ENCODE results near the gene NEK3.
"Not testable (repeated sequence)": the region's sequence is repeated elsewhere in the genome, so short reads cannot be mapped to it uniquely, and the experiment has no call there.

Gene NEK3

DNA sequence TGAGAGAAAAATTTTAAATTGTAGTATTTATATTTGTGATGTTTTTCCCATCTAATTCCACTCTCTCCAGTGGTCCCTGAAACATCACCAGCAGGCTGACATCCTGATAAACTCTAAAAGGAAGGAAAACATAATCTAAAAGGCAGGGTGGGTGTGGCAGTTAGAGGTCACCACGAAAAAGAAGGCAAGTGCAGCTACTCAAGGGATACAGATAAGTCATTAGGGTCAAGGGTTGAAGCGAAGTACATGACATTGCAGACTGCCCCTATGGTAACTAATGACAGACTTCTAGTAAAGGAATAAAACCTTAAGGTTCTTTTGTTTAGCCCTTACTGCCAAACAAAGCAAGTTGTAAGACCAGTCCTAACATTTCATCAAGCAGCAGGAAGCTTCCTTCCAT is 6.0 kb upstream of the NEK3 start:
- peaks cover 0 to 7% (median 3%) of the 10 kb centered on the region in 4 donors for H3K4me1 ChIP-seq
- intact Hi-C loops (cut with DNase I; ENCODE audit: low total_unique reads) = no loop called here
- no peaks in the 10 kb centered on the region for H3K27me3 ChIP-seq
- H3K4me3 ChIP-seq = no peak overlapping the region
- H3K27ac ChIP-seq = no peak overlapping the region
- TF ChIP-seq, protein P1, sequence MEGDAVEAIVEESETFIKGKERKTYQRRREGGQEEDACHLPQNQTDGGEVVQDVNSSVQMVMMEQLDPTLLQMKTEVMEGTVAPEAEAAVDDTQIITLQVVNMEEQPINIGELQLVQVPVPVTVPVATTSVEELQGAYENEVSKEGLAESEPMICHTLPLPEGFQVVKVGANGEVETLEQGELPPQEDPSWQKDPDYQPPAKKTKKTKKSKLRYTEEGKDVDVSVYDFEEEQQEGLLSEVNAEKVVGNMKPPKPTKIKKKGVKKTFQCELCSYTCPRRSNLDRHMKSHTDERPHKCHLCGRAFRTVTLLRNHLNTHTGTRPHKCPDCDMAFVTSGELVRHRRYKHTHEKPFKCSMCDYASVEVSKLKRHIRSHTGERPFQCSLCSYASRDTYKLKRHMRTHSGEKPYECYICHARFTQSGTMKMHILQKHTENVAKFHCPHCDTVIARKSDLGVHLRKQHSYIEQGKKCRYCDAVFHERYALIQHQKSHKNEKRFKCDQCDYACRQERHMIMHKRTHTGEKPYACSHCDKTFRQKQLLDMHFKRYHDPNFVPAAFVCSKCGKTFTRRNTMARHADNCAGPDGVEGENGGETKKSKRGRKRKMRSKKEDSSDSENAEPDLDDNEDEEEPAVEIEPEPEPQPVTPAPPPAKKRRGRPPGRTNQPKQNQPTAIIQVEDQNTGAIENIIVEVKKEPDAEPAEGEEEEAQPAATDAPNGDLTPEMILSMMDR (IDR thresholded peaks at IDR 0.05) = no peak
- peaks cover 14 to 48% (median 32%) of the 10 kb centered on the region in 3 donors for H3K36me3 ChIP-seq
- no peaks in the 10 kb centered on the region for H3K9me3 ChIP-seq
- no peak for DNase-seq

DNA sequence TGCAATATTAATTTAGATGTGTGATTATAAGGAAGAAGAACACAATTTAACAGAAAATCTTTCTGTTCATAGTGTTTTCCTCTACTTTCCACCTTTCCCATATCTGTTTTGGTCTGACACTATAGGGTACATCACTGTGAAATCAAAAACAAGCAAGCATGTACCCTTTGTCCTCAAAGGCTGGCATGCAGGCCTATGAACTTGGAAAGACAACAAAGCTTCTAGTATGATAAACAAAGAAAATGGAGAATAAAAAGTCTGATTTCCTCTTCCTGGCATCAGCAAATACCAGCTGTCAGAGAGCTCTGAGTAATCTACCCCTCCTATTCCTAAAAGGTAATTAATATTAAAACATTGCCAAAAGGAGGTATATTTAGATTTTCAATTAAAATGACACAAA is 5.6 kb upstream of the NEK3 start:
- TF ChIP-seq, protein P1 (IDR thresholded peaks at IDR 0.05) = no peak
- no peak for DNase-seq
- H3K9me3 ChIP-seq = no peaks in the 10 kb centered on the region
- H3K27ac ChIP-seq = no peak overlapping the region
- peaks cover 12 to 44% (median 28%) of the 10 kb centered on the region in 3 donors for H3K36me3 ChIP-seq
- H3K27me3 ChIP-seq = no peaks in the 10 kb centered on the region
- no peak overlapping the region for H3K4me3 ChIP-seq
- peaks cover 0 to 9% (median 3%) of the 10 kb centered on the region in 4 donors for H3K4me1 ChIP-seq
- intact Hi-C loops (cut with DNase I; ENCODE audit: low total_unique reads) = no loop called here

DNA sequence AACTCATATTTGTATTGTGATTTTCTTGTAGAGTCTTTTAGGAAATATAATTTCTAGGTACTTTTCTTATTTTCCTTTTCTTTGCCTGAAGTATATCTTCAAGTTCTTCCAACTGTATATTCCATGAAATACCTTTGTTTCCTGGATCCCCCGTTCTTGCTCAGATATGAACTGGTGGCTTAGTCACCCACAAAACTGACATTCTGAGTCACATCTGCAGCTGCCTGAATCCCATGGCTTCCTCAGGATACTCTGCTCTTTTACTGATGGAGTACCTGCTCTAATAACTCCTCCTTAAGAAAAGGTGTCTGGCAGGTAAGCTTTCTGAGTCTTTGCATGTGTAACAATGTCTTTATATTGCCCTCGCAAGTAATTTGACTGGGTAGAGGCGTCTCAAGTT is 4.5 kb upstream of the NEK3 start:
- H3K4me3 ChIP-seq; H3K9me3 ChIP-seq; DNase-seq; intact Hi-C loops (cut with DNase I; ENCODE audit: low total_unique reads); H3K27me3 ChIP-seq; H3K27ac ChIP-seq: not testable (repeated sequence)
- peaks cover 0 to 14% (median 3%) of the 10 kb centered on the region in 4 donors for H3K4me1 ChIP-seq
- peaks cover 9 to 41% (median 17%) of the 10 kb centered on the region in 3 donors for H3K36me3 ChIP-seq

DNA sequence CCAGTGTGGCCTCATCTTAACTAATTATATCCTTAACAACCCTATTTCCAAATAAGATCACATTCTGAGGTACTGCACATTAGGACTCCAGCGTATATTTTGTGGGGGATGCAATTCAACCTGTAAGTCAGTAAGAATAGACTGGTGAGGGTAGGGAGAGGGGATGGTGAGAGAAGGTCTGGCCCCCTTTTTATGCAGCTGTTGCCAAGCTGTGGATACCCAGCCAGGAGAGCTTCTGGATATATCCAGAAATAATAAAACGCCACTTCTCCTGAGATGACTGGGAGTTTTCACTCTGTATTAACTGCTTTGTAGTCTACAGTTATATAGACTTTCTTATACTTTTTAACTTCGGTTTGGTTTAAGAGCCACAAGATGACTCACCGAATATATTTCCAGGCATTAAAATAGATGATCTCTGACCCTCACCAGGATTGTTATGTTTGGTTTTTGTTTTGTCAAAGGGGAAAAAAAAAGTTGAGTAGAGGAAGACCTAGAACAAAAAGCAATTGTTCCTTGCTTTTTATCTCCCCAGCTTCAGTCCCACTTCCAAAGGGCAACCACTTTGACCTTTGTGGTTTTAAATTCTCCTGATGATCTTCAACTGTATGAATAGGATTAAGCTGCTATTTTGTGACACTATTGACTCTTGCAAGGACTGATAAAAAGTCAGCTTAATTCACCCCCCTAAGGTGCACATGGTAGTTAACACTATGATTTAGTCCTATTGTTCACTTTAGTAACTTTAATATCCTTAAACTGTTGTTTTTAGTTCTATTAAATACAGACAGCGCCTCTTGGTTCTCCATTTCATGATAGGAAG is 3.1 kb upstream of the NEK3 start:
- intact Hi-C loops (cut with DNase I; ENCODE audit: low total_unique reads) = no loop called here

DNA sequence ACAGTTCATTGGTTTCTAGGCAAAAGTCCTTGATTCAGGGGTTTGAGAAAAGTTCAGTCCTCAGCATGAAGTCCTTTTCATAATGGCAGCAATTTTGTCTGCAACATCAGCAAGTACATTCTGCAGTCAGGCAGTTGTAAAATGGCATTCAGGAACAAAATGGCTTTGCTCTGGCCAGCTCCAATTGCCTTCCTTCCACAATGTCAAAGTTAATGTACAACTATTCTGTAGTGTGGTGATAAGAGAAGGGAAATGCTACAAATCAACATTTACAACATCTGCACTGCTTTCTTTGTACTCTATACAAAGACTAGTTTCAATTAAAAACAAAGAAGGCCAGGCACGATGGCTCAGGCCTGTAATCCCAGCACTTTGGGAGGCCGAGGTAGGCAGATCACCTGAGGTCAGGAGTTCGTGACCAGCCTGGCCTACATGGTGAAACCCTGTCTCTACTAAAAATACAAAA is 1.8 kb upstream of the NEK3 start:
- Histone ChIP-seq H3K36me3 (peaks cover 0 to 14% (median 6%) of the 10 kb centered on the region in 3 donors), H3K27ac (no peak overlapping the region), H3K27me3 (no peaks in the 10 kb centered on the region), H3K9me3 (no peaks in the 10 kb centered on the region), H3K4me3 (no peak overlapping the region), H3K4me1 (peaks cover 0 to 30% (median 10%) of the 10 kb centered on the region in 4 donors)
- intact Hi-C loops (cut with DNase I; ENCODE audit: low total_unique reads) = no loop called here
- TF ChIP-seq, protein P1 (IDR thresholded peaks at IDR 0.05) = no peak
- no peak for DNase-seq

More for the DNA sequence above, 3.1 kb upstream of the NEK3 start:
- DNase-seq = no peak
- Histone ChIP-seq H3K27me3 (no peaks in the 10 kb centered on the region), H3K9me3 (no peaks in the 10 kb centered on the region), H3K27ac (no peak overlapping the region), H3K4me1 (peaks cover 0 to 23% (median 7%) of the 10 kb centered on the region in 4 donors), H3K4me3 (no peak overlapping the region), H3K36me3 (peaks cover 0 to 27% (median 7%) of the 10 kb centered on the region in 3 donors)
- TF ChIP-seq, protein P1 (IDR thresholded peaks at IDR 0.05) = no peak

DNA sequence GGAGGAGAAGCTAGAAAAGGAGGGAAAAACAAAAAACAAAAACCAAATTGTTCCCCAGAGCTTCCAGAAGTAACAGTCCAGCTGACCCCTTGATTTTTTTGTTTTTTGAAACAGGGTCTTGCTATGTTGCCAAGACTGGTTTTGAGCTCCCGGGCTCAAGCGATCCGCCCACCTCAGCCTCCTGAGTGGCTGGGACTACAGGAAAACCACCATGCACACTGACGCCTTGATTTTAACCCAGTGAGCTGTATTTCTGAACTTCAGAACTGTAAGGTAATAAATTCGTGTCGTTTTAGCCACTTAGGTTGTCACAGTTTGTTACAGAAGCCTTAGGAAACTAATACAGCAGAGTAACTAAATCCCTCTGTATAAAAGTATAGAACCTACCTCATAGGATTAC is 1.1 kb upstream of the NEK3 start:
- Histone ChIP-seq H3K4me3 (no peak overlapping the region), H3K36me3 (peaks cover 0 to 7% (median 0%) of the 10 kb centered on the region in 3 donors), H3K4me1 (peaks cover 0 to 30% (median 10%) of the 10 kb centered on the region in 4 donors), H3K27me3 (no peaks in the 10 kb centered on the region), H3K9me3 (no peaks in the 10 kb centered on the region), H3K27ac (no peak overlapping the region)
- TF ChIP-seq, protein P1 (IDR thresholded peaks at IDR 0.05) = no peak
- DNase-seq = no peak
- intact Hi-C loops (cut with DNase I; ENCODE audit: low total_unique reads) = no loop called here

Data from tibial artery (tissue), 4 donors.